Suprapubic skin (tissue), 4 donors: ENCODE data around the gene ALDH18A1.

Experiments
- CTCF ChIP-seq, 2 donors: fragments of 200-600 bp in 1 of 2; fragments of 450-650 bp in 1 of 2; sonication (generic) in 1 of 2; IDR thresholded peaks; one replicate each; pipeline ENCODE4 v1.5.1; 2016 to 2019; ENCODE audit warnings: antibody characterized with exemption in 2 of 2, mild to moderate bottlenecking in 1 of 2, moderate library complexity in 1 of 2
- POLR2A ChIP-seq, 2 donors: fragments of 450-650 bp; IDR thresholded peaks; one replicate each; pipeline ENCODE4 v1.6.1; 2017; ENCODE audit warnings: antibody characterized with exemption in 2 of 2, mild to moderate bottlenecking in 2 of 2, moderate library complexity in 2 of 2
- POLR2AphosphoS5 ChIP-seq, 3 donors: sonication (generic); formaldehyde crosslinking; IDR thresholded peaks; one replicate each; pipeline ENCODE4 v1.6.1; 2017; ENCODE audit warnings: antibody characterized with exemption in 3 of 3

- no peak for TF ChIP-seq CTCF (IDR thresholded peaks at IDR 0.05)
- no peak for TF ChIP-seq POLR2AphosphoS5 (IDR thresholded peaks at IDR 0.05)
- TF ChIP-seq POLR2A (IDR thresholded peaks at IDR 0.05), result no peak
These were observed 739 bp upstream of the ALDH18A1 start for GRCh38 chr10:95657250-95657649.
